Mammary epithelial cell (primary cell): Measurements from ENCODE around the gene ZSCAN21.

ENCODE experiments used
- EZH2 ChIP-seq: IDR thresholded peaks from 2 replicates; pipeline ENCODE4 v1.6.1; 2012; ENCODE audit warnings: low read length, inconsistent platforms, borderline replicate concordance
- TF ChIP-seq, protein P1 (sequence below), 2 donors: IDR thresholded peaks in 1 of 2; conservative IDR thresholded peaks in 1 of 2; 2 replicates each; pipeline ENCODE4 v1.5.1; 2011 to 2012; ENCODE audit warnings: inconsistent platforms in 2 of 2, low read length in 2 of 2, mild to moderate bottlenecking in 2 of 2, control low read depth in 1 of 2, low read depth in 1 of 2; ENCODE audit not compliant: insufficient read depth in 1 of 2; ENCODE audit errors: extremely low read depth in 1 of 2

DNA sequence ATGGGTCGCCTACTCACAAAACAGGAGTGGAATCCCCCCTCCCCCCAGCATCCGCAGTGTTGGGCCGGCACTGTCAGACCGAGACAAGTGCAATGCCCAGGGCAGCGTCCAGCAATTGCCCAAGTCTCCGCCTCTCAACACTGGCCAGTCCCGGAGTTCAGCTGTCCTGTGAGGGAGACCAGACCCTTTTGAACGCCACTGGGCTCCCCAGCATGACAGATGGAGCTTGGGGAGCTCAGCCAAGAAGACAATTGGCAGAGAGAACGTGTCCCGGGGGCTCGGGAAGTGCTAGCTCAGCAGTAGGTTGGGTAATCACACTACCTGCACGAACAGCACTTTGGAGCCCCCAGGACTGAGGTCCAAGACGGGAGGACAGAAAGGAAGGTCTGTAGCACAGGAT lies 43.9 kb downstream of the ZSCAN21 start:
- TF ChIP-seq, protein P1, sequence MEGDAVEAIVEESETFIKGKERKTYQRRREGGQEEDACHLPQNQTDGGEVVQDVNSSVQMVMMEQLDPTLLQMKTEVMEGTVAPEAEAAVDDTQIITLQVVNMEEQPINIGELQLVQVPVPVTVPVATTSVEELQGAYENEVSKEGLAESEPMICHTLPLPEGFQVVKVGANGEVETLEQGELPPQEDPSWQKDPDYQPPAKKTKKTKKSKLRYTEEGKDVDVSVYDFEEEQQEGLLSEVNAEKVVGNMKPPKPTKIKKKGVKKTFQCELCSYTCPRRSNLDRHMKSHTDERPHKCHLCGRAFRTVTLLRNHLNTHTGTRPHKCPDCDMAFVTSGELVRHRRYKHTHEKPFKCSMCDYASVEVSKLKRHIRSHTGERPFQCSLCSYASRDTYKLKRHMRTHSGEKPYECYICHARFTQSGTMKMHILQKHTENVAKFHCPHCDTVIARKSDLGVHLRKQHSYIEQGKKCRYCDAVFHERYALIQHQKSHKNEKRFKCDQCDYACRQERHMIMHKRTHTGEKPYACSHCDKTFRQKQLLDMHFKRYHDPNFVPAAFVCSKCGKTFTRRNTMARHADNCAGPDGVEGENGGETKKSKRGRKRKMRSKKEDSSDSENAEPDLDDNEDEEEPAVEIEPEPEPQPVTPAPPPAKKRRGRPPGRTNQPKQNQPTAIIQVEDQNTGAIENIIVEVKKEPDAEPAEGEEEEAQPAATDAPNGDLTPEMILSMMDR (conservative IDR thresholded peaks at IDR 0.05 in 1 of 2, IDR thresholded peaks at IDR 0.05 in 1 of 2; ENCODE audit: extremely low read depth in 1 of 2, insufficient read depth in 1 of 2, low read depth in 1 of 2, low read length in 2 of 2), result no peak
- no peak for TF ChIP-seq EZH2
